ENCODE data around the gene CCDC91. TPM values are rescaled to one million over a fixed set of nuclear protein-coding genes. Genes with fewer than 3 reads are reported as not detected.

The CCDC91 gene
- total RNA-seq, 1 experiment from 2014 or later = 26.9 TPM

DNA sequence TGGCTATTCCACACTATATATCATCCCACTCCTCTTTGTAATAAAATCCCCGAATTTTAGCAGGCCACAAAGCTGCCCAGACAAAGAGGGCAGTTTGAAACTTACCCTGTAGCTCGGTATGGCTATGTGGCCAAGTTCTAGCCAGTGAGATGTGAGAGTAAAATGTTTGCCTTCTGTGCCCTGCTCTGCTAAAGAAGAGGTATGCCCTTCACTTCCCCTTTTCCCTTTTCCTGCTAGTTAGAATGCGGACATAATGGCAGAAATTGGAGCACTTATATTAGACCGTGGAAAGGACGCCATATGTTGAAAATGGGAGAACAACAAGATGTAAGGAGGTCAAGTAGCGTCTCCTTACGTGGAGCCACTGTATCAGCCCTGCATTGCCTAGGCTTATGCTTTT lies 11.5 kb upstream of the CCDC91 start:
- ATAC-seq (no peak), DNase-seq (ENCODE audit: low read depth, low spot score) (no peak)
- ChIA-PET POLR2A (no interaction called here), CTCF (no interaction called here)
- no peaks in the 10 kb centered on the region; the same call in 1 of the 2 replicates for H3K27me3 ChIP-seq (ENCODE audit: control insufficient read depth, insufficient read depth, low read length)
- H3K4me1 ChIP-seq (ENCODE audit: control insufficient read depth, insufficient read depth, low read length) = no peaks in the 10 kb centered on the region
- H3K9me3 ChIP-seq (ENCODE audit: control insufficient read depth, insufficient read depth, low read depth, low read length) = no peaks in the 10 kb centered on the region
- BruUV-seq (replicated peaks) = no TSS peak
- TF ChIP-seq TCF7L2 (IDR thresholded peaks at IDR 0.05; ENCODE audit: low read depth, low read length) (no peak), POLR2AphosphoS5 (IDR thresholded peaks at IDR 0.05; ENCODE audit: low read depth, low read length) (no peak), SIN3A (IDR thresholded peaks at IDR 0.05; ENCODE audit: borderline replicate concordance, insufficient read depth, low read depth, low read length) (no peak)
- TF ChIP-seq, protein P1, sequence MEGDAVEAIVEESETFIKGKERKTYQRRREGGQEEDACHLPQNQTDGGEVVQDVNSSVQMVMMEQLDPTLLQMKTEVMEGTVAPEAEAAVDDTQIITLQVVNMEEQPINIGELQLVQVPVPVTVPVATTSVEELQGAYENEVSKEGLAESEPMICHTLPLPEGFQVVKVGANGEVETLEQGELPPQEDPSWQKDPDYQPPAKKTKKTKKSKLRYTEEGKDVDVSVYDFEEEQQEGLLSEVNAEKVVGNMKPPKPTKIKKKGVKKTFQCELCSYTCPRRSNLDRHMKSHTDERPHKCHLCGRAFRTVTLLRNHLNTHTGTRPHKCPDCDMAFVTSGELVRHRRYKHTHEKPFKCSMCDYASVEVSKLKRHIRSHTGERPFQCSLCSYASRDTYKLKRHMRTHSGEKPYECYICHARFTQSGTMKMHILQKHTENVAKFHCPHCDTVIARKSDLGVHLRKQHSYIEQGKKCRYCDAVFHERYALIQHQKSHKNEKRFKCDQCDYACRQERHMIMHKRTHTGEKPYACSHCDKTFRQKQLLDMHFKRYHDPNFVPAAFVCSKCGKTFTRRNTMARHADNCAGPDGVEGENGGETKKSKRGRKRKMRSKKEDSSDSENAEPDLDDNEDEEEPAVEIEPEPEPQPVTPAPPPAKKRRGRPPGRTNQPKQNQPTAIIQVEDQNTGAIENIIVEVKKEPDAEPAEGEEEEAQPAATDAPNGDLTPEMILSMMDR (IDR thresholded peaks at IDR 0.05) = no peak
- TF ChIP-seq, protein P2, sequence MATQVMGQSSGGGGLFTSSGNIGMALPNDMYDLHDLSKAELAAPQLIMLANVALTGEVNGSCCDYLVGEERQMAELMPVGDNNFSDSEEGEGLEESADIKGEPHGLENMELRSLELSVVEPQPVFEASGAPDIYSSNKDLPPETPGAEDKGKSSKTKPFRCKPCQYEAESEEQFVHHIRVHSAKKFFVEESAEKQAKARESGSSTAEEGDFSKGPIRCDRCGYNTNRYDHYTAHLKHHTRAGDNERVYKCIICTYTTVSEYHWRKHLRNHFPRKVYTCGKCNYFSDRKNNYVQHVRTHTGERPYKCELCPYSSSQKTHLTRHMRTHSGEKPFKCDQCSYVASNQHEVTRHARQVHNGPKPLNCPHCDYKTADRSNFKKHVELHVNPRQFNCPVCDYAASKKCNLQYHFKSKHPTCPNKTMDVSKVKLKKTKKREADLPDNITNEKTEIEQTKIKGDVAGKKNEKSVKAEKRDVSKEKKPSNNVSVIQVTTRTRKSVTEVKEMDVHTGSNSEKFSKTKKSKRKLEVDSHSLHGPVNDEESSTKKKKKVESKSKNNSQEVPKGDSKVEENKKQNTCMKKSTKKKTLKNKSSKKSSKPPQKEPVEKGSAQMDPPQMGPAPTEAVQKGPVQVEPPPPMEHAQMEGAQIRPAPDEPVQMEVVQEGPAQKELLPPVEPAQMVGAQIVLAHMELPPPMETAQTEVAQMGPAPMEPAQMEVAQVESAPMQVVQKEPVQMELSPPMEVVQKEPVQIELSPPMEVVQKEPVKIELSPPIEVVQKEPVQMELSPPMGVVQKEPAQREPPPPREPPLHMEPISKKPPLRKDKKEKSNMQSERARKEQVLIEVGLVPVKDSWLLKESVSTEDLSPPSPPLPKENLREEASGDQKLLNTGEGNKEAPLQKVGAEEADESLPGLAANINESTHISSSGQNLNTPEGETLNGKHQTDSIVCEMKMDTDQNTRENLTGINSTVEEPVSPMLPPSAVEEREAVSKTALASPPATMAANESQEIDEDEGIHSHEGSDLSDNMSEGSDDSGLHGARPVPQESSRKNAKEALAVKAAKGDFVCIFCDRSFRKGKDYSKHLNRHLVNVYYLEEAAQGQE (IDR thresholded peaks at IDR 0.05; ENCODE audit: insufficient read depth in 1 of 2, low read depth in 2 of 2, low read length in 1 of 2) = no peak
- intact Hi-C loops (cut with micrococcal nuclease; ENCODE audit: unreplicated experiment) = no loop called here
- in situ Hi-C loops (cut with HindIII; ENCODE audit: low pct_unique_long_range_greater_than_20kb, low sequenced_read_pairs) = no loop called here
- no peaks in the 10 kb centered on the region for H3K36me3 ChIP-seq (ENCODE audit: control insufficient read depth, insufficient read depth, low read length)
- no peak overlapping the region for H3K4me3 ChIP-seq (ENCODE audit: low read depth in 2 of 2, low read length in 2 of 2)
- H3K27ac ChIP-seq (ENCODE audit: low read length) = no peak overlapping the region

- Histone ChIP-seq H3K9me3 (ENCODE audit: control insufficient read depth, insufficient read depth, low read depth, low read length) (no peaks in the 10 kb centered on the region), H3K27me3 (ENCODE audit: control insufficient read depth, insufficient read depth, low read length) (no peaks in the 10 kb centered on the region; the same call in 1 of the 2 replicates), H3K4me3 (ENCODE audit: low read depth in 2 of 2, low read length in 2 of 2) (no peak overlapping the region), H3K27ac (ENCODE audit: low read length) (no peak overlapping the region), H3K4me1 (ENCODE audit: control insufficient read depth, insufficient read depth, low read length) (no peaks in the 10 kb centered on the region), H3K36me3 (ENCODE audit: control insufficient read depth, insufficient read depth, low read length) (no peaks in the 10 kb centered on the region)
- BruUV-seq (replicated peaks) = no TSS peak
- ChIA-PET CTCF (no interaction called here), POLR2A (no interaction called here)
- no peak for ATAC-seq
- DNase-seq (ENCODE audit: low read depth, low spot score) = no peak
- in situ Hi-C loops (cut with HindIII; ENCODE audit: low pct_unique_long_range_greater_than_20kb, low sequenced_read_pairs) = no loop called here
- TF ChIP-seq POLR2AphosphoS5 (IDR thresholded peaks at IDR 0.05; ENCODE audit: low read depth, low read length) (no peak), TCF7L2 (IDR thresholded peaks at IDR 0.05; ENCODE audit: low read depth, low read length) (no peak), SIN3A (IDR thresholded peaks at IDR 0.05; ENCODE audit: borderline replicate concordance, insufficient read depth, low read depth, low read length) (no peak)
- TF ChIP-seq, protein P2 (IDR thresholded peaks at IDR 0.05; ENCODE audit: insufficient read depth in 1 of 2, low read depth in 2 of 2, low read length in 1 of 2) = no peak
- TF ChIP-seq, protein P1 (IDR thresholded peaks at IDR 0.05) = no peak
- intact Hi-C loops (cut with micrococcal nuclease; ENCODE audit: unreplicated experiment) = no loop called here
These were observed 9.5 kb upstream of the CCDC91 start for GRCh38 chr12:28180786-28181185.
